ENCODE data around the gene WDR70.
"Not testable (repeated sequence)": the region's sequence is repeated elsewhere in the genome, so short reads cannot be mapped to it uniquely, and the experiment has no call there.

The WDR70 gene

GRCh38 chr5:37773809-37774208, 394.7 kb downstream of the WDR70 start:
- H3K4me3 ChIP-seq (ENCODE audit: low read depth, low read length) = no peak overlapping the region
- no peak for TF ChIP-seq CTCF (IDR thresholded peaks at IDR 0.05; ENCODE audit: control insufficient read depth, extremely low read depth, insufficient read depth)
- no peak for DNase-seq (ENCODE audit: low read depth)

DNA sequence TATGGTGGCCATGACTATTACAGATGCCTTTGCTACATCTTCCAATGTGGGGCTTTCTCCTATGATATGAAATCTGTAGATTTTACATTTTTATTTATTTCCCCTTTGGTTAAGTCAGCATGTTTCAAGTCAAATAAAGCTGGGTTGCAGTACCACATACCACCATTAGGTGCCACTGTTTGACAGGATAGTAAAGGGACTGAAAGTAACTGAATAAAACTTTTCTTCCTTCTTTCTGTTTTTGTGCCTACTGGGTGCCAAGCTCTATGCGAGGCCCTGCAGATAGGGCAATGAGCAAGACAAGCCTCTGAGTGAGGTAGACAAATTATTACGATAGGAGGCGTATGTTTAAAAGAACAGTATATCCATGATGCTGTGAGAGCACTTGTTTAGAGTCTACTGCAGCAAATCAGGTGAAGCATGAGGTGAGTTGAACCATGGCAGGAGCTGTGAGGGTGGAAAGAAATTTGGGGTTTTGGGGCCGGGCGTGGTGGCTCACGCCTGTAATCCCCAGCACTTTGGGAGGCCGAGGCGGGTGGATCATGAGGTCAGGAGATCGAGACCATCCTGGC, 395.9 kb downstream of the WDR70 start:
- no peak overlapping the region for H3K4me3 ChIP-seq (ENCODE audit: low read depth, low read length)
- no peak for DNase-seq (ENCODE audit: low read depth)
- peak; percentile 35 for TF ChIP-seq CTCF (IDR thresholded peaks at IDR 0.05; ENCODE audit: control insufficient read depth, extremely low read depth, insufficient read depth)

DNA sequence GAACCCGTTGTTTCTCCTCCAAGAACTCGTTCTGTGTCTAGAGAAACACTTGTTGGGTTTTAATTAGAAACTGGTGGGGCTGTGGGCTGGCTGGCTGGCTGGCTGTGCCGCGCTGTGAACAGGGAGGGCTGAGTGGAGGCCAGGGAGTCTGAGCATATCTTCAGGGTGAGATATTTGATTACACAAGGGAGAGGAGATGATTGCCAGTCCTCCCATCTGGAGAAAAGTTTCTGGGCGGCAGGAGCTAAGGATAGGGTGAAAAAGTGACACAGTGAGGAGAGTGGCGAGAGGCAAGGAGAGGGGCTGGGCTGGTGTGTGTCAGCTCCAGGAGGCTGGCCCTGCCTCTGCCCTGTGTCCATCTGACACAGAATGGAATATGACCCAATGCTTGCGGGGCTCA, 397.7 kb downstream of the WDR70 start:
- DNase-seq (ENCODE audit: low read depth) = no peak
- no peak overlapping the region for H3K4me3 ChIP-seq (ENCODE audit: low read depth, low read length)

DNA sequence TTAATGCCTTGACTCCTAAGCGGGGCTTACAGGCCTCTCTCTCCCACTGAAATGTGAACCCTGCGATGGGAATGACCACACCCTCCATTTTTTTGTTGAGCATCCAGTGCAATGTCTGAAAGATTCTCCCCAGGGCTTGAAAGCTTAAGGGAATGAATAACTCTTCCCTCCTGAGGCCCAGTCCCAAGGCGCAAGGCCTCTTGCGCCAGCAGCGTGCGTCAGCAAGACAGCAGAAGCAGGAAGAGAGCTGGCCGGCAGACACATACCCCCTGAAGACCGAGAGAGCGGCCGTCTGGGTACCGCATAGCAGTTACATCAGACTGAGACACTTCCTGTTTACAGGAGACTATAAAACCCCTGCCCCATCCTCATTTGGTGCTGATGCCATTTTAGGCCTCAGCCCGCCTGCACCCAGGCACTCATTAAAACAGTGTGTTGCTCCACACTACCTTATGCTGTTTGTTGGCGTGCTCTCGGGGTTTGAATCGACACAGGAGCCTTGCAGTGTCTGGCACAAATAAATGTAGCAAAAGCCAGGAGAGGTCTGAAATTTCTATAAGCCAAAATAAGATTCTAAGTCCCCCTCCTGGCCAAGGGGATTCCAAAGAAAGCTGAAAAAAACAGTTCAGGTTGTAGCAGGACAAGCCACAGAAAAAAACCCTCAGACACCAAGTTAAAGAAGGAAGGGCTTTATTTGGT, 398.5 kb downstream of the WDR70 start:
- TF ChIP-seq CTCF (IDR thresholded peaks at IDR 0.05; ENCODE audit: control insufficient read depth, extremely low read depth, insufficient read depth) = no peak
- no peak for DNase-seq (ENCODE audit: low read depth)
- H3K4me3 ChIP-seq (ENCODE audit: low read depth, low read length) = no peak overlapping the region

More for the DNA sequence above, 397.7 kb downstream of the WDR70 start:
- TF ChIP-seq CTCF (IDR thresholded peaks at IDR 0.05; ENCODE audit: control insufficient read depth, extremely low read depth, insufficient read depth) = no peak

- not testable (repeated sequence) for H3K4me3 ChIP-seq (ENCODE audit: low read depth, low read length); DNase-seq (ENCODE audit: low read depth)
Measured at GRCh38 chr5:37781409-37781808, 402.3 kb downstream of the WDR70 start.

DNA sequence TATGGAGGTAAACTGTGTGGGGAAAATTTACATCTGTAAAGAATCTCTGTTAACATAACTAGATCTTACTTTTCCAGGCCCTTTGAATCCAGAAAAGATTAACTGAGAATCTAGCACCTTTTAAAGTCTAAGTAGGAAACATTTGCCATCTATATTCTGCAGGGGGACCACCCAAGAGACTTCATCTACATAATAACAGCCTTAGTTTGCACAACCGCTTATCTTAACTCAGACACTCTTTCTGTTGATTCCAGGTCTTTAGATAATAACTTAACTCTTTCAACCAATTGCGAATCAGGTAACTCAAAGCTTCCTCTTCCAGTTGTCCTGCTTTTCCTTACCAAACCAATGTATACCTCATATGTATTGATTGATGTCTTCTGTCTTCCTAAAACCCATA, 407.3 kb downstream of the WDR70 start:
- DNase-seq (ENCODE audit: low read depth) = no peak
- TF ChIP-seq CTCF (IDR thresholded peaks at IDR 0.05; ENCODE audit: control insufficient read depth, extremely low read depth, insufficient read depth) = no peak
- H3K4me3 ChIP-seq (ENCODE audit: low read depth, low read length) = no peak overlapping the region

- no peak for TF ChIP-seq CTCF (IDR thresholded peaks at IDR 0.05; ENCODE audit: control insufficient read depth, extremely low read depth, insufficient read depth)
- H3K4me3 ChIP-seq (ENCODE audit: low read depth, low read length) = no peak overlapping the region
- no peak for DNase-seq (ENCODE audit: low read depth)
Measured at GRCh38 chr5:37786862-37787519, 407.9 kb downstream of the WDR70 start.
